Posterior vena cava (tissue), 2 donors: ENCODE measurements around the gene ARMH3. TPM values are rescaled to one million over a fixed set of nuclear protein-coding genes. Genes with fewer than 3 reads are reported as not detected.

Experiments used
- DNase-seq: peaks from one replicate; pipeline ENCODE4 v3.0.0-alpha.2; 2020; ENCODE audit warnings: low spot score
- intact Hi-C, 2 donors: fragments of 100-400 bp; cut with DNase I; formaldehyde crosslinking; loops; one replicate each; pipeline versions ENCODE4 v1.14.1 to v1.14.2; 2022 to 2023
- total RNA-seq, 2 donors: library from RNA; stranded (reverse); fragmentation: NEBNext Ultra II Directional; extraction: Animal tissue kit (Norgen Biotek cat#: 25700); gene quantifications; one replicate each; pipeline ENCODE4 v1.2.1, GENCODE V29; 2021
- donor health status: DM: yes; HTN: yes; CAD: no.
- donor health status: DM: yes; HTN: yes; CAD: no.

Gene ARMH3
- total RNA-seq, 2 donors from 2014 or later = 19.6 to 22.3 TPM

DNA sequence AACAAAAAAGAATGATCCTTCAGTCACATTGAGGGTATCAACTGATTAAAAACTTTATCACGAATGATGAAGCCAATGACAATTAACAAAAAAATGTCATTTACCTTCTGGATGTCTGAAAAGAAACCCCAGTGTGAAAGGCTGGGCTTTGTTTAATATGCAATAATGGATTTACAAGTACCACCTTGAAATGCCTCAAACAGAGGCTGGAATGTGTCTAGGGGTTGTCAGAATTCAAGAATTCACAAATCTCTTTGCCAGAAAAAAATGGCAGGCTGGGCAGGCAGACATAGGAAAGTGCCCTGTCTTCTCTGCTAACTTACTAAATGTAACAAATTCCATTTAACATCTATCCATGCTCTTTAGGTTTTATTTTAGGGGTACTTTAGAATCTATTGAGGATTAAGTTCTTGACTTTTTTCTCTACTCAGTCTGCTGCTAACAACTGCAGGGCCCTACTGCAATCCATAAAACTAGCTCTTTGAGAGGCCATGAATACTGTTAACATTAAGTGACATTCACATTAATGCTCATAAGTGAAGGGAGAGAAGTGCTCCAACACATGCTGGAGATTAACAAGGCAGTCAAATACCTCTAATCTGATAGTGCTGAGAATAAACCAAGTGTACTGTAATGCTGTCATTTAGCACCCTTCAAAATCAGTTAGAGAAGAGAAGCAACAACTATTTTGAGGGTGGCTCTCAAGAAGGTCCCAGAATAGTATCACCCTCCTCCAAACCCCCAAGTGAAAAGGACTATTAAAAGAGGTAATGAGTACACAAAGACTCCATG, 169.3 kb downstream of the ARMH3 start:
- DNase-seq = no peak
- intact Hi-C loops = loop anchor here in 1 of 2 donors (5.0 kb wide), 1 partner anchor 126 kb away; no protein-coding TSS in a partner anchor

DNA sequence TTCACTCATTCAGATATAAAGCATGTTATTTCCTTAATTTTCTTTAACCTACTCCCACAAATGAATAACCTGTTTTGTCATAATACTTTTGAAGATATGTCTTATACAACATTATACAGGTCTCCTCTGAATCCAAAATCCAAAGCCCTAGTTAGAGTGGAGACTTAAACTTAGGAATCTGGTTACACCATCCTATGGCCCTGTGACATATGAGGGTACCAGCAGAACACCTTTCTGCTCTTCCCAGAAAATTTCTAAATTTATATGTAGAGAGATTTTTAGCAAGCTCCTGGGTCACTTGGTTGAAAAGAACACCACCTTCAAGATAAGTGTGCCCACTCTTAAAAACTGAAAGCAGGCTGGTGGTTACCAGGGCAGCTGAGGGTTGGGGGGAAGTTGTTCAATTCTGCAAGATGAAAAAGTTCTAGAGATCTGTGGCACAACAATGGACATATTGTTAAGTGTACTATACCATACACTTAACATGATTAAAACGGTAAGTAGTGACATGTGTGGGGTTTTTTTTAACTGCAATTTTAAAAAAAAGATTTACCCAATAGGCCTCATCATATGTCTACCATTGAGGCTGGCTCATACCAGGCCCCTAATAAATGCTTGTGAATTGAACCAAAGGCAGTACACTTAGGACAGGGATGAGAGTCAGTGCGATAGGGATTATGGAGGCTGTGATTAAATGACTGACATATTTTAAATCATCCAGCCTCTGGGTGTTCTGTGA, 174.8 kb downstream of the ARMH3 start:
- intact Hi-C loops = no loop called here
- no peak for DNase-seq

DNA sequence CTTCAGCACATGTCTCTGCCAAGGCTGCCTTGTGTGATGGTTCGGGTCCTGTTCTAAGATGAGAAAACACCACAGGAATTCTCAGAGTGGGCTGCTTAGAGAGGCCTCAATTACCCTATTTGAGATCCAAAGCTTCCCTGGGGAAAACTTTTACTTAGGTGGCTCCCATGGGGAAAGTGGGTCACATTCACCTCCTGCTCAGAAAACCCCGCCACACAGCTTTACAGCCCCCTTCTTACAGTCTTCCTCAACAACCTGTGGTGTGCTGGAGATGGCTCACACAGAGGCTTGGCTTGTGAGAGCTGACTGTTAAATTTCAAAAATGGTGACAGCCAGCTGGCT, 175.8 kb downstream of the ARMH3 start:
- no peak for DNase-seq
- intact Hi-C loops = loop anchor here in 1 of 2 donors (1.0 kb wide), 1 partner anchor 41 kb away; no protein-coding TSS in a partner anchor

DNA sequence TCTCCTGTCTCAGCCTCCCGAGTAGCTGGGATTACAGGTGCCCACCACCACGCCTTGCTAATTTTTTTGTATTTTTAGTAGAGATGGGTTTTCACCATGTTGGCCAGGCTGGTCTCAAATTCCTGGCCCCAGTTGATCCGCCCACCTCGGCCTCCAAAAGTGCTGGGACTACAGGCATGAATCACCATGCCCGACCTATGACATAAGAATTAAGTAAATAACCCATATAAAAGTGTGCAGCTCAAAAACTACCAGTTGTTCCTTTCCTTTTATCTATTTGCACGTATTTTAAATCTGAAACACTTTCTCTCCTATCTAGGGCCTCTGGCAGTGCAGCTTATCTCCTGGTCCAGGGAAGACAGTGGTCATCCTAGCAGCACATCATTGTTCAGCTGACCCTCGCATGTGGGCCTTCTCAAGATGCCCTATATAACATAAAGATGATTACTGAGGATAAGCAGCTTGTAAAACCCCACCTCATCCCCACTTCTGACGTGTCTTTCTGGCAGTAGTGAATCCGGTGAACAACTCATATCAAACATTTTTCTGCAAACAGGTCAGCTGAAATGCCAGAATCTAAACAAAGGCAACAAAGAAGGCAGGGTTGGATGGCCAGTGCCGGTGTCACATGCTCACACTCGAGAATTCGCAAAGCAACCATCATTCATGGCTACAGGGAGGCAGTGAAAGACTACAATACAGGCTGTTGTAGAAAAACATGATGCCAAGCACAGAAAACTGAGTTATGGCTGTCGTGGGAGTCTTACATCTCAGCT, 176.3 kb downstream of the ARMH3 start:
- intact Hi-C loops = loop anchor here in 1 of 2 donors (1.0 kb wide), 1 partner anchor 42 kb away; no protein-coding TSS in a partner anchor
- DNase-seq = no peak

DNA sequence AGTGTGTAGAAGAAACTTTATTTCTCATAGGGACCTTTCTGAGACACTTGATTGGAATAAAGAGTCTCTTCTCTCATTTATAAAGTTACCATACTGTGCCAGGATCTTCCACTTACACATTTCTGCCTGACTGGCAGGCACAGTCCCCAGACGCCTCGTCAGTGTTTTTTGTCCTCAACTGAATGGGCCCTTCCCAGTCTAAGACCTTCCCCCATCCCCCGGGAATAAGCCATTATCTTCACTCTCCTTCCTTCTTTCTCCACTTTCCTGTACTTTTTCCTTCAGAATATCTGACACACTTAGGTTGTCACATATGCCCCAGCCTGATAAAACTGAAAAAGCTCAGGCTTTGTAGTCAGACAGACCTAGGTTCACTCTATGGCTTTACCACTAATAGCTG, 177.1 kb downstream of the ARMH3 start:
- DNase-seq = no peak
- intact Hi-C loops = no loop called here

DNA sequence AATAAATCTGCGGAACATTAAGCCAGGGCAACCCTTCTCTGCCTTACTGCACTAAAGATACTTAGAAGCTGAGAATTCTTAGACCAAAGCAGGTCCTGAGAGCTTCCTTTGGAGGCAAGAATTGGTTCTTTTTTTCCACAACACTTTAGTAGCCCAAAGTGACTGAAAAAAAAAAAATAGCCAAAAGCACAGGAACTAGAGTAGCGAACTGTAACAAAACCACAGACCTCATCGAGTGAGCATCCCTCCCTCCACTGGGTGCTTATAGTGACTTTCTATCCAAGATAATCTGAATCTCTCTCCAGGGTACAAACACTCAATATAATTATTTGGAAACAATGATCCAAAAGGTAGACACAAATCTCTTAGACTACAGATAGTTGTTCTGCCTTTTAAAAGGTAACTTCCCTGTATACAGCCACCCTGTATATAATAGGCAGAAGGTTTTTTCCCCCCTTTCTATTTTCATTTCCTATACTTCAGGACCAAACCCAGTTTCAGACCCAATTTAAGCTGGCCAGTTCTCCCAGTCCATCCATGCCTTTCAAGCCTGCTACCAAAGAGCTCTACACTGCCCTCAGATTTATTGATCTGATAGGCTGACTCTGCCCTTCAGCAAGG, 180.8 kb downstream of the ARMH3 start:
- intact Hi-C loops = no loop called here
- no peak for DNase-seq

DNA sequence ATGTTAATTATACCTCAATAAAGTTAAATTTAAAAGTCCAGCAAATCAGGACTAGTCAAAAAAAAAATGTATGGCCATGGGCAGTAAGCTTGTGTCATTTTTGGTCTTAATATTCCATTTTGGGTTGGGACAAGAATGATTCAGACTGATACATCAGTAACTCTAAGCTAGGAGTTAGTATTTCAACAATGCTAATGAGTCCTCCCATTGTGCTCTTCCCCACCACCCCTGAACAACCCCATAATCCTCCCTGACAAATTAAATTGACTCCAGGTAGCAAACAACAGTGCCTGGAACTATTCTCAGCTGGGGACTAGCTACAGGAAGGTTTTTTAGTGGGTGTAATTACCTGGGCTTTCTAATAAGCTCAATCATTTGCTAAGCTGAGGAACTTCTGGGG, 181.7 kb downstream of the ARMH3 start:
- intact Hi-C loops = no loop called here
- no peak for DNase-seq

DNA sequence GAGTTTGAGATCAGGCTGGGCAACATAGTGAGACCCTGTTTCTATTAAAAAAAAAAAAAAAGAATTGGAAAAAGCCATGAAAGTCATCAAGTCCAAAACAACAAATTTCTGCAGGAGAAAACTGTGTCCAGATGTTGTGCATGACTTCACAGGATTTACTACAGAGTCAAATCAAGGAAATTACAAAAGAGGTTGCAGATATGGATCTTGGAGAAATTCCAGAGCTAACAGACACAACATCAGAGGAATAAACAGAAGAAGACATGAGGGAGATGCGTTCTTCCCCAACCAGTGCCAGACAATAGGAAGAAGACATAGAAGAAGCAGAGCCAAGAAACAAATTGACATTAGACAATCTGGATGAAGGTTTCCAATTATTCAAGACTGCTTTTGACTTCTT, 188.0 kb downstream of the ARMH3 start:
- intact Hi-C loops = no loop called here
- DNase-seq = no peak

DNA sequence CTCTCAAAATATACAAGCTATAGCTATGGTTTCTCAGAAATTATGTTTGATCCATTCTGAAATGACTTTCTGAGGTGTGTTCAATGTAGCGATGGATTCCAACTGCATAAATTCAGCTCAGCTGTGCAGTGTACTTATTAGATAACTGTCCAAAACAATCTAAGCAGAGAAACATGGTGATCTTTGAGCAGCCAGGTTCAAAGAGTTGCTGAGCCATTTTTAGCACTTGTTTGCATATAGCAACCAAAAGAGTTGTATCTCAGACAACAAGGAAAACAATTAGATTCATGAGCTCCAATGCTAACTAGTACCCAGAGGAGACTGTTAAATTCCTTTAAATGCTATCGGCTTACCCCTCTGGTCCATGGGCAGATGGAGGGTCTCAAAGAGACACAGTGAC, 196.4 kb downstream of the ARMH3 start:
- intact Hi-C loops = no loop called here
- no peak for DNase-seq

DNA sequence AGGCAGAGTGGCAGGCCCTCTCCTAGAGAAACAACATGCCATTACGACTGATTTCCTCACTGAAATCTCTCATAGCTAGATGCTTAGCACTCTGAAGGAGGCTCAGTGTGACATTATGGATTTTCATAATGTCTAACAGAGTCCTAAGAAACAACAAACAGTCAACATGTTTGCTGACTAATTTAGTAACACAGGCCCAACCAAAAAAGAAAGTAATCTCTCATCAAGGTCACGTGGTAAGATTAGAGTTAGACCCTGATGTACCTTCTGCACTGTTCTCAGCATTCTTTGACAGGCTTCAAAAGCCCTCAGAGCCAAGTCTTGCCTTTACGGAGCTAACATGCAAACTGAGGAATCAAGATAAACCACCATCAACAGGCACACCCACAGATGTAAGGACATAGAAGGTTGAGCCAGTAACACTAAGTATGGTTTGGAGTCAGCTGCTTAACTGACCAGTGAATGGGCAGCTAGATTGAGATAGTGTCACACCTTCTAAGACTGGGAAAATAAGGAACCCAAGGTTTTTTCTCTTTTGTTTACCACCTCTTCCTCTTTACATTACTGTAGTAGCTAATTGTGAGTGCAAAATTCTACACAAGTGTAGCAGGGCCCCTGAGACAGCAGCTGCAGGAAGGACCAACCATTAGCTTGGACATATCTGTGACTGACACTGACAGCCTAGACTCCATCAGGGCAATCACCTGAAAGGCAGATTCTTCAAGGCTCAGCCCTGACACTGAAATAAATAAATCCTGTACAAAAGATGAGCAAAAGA, 197.1 kb downstream of the ARMH3 start:
- DNase-seq = no peak
- intact Hi-C loops = no loop called here

DNA sequence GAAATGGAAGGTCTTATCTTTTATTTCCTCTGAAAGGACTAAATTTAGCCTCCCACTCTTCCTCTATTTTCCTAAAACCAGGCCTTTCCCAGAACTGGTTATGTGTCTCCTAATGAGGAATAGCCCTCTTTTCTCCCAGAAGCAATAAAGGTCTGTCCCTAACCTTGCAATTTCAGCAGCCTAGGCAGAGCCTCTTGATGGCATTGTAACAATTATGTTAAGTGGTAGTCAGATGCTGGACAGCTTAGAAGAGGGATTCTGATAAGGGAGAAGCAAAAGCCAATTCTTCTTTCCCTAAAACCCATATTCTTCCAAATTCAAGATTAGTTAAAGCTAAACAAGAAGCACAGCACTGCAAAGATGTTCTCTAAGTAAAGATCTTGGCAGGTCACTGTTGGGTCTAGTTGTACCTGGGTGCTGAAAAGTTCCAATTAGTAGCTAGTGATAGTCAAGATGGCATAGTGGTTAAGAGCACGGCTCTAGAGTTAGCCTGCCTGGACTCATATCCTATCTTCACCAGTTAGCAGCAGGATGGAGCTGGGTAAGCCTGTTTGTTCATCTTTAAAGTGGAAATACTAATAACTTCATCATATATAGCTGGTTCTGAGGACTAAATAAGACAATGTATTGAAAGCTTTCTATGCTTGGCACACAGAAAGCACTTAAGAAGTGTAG, 198.0 kb downstream of the ARMH3 start:
- DNase-seq = no peak
- intact Hi-C loops = no loop called here

DNA sequence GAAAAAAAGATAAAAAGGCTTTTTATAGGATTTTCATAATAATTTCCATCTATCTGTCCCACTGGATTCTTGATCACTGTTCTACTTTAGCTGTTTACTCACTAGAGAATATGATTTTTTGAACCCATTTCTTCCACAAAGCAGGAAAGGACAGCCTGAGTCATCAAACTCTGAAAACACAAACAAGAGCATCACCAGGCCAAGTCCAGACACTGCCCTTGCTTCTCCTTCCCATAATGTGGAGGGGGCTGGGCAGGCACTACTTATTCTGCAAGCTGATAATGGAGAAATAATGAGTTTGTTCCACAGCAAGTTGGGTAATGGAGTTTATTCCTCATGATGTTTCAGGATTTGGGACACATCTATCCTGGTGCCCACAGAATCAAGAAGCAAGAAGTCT, 199.3 kb downstream of the ARMH3 start:
- intact Hi-C loops = no loop called here
- no peak for DNase-seq

DNA sequence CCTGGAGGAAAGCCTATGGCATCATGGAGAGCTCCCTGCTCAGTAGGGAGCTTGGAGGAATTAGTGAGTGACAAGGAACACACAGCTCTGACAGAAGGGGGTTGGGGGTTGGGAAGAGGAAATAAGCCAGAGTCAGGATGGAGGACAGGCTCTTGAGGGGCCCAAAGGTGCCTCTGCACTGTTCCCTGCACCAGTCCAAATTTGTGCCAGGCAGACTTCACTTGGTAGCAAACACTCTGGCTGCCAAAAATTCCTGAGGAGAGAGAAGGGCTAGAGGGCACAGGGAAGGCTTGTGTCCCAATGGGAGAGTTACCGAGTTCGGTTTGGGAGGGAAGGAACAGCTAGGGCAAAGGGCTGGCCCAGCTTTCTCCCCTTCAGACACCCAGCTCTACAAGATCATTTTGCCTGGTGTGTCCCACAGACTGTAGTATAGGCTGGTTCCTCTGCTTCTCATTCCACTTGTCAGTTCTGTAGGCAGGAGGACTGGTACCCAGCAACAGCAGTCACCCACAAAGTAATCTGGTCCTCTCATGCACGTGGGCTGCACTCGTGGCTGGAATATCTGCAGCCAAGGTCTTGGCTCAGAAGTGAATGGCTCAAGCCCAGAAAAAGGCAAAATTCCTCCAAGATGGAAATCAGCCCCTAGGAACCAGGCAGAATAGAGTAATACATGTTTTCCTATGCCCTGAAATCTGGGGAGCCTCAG, 204.4 kb downstream of the ARMH3 start:
- DNase-seq = no peak
- intact Hi-C loops = no loop called here

DNA sequence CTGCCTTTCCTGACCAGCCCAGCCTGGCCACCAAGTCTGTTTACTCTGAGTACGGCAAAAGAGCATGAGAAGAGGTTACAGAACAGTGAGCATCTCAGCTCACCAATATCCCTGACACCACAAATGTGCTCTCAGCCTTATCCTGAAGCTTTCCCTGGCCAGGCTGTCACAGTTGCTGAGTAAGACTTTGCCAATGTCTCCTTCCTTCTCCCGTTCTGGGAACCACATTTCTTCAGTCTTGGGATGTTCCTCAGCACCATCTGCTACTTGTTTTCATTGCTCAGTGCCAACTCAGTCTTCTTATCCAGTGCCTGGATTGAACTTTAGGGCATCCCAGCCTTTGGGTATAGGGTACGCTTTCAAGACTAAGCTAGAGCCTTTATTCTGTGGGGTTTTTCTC, 205.2 kb downstream of the ARMH3 start:
- intact Hi-C loops = no loop called here
- DNase-seq = no peak

DNA sequence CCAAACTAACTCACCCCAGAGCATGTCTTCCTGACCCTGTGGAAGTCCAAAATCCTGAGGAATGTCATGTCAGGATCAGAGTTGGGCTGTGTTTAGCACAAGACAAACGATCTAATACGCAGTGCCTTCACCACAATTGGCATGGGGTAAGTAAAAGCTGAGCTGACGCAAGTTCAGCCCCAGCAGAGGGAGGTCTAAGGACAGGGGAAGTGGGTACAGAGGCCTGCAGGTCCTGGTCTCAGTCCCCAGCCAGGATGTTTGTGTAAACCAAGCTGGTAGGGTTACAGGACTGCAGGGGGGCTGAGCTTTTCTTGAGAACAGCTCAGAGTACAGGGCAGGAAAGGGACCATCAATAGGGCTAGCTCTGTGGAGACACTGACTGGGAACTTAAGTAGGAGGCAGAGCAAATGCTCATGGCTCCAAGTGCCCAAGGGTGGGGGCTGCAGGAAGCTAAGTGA, 207.1 kb downstream of the ARMH3 start:
- intact Hi-C loops = loop anchor here in 1 of 2 donors (10.0 kb wide), 2 partner anchors 156 to 516 kb away; no protein-coding TSS in a partner anchor
- no peak for DNase-seq

DNA sequence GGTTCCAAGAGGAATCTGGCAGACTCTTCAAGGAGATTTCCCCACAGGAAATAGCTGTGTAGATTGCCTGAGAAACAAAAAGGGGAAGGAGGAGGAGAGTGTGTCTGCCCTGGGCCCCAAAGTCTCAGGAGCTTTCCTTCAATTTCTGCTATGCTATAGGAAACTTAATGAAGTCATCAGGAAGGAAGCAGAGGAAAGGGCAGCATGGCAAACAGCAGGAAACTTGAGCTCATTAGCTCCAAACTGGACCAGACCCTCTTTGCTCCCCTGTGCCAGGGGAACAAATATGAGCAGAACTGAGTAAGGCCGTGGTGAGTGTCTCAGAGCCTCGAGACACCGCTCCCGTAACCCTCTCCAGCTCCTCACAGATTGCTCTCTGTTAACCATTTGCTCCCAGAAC, 207.6 kb downstream of the ARMH3 start:
- intact Hi-C loops = loop anchor here in 1 of 2 donors (10.0 kb wide), 2 partner anchors 156 to 516 kb away; no protein-coding TSS in a partner anchor
- DNase-seq = no peak

DNA sequence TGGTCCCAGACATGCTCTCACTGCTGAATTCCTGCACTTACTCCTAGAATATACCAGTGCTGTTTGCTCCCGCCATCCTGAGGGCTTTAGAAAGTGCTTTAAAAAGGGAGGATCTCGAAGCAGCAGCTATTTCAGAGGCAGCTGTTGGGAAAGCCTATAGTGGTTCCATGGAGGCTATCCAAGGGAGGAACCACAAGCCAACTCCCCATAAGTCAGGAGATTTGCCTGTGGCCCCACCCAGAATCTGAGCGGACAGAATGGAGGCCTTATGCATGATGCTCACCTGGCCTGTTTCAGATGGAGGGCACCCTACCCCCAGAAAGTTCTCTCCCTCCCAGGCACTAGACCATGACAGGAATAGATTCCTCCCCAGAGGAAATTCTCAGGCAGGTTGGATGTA, 210.1 kb downstream of the ARMH3 start:
- intact Hi-C loops = loop anchor here in 1 of 2 donors (10.0 kb wide), 2 partner anchors 159 to 519 kb away; no protein-coding TSS in a partner anchor
- DNase-seq = no peak
